Melanocyte of skin (primary cell): ENCODE data around the gene LGALS3. TPM values are rescaled to one million over a fixed set of nuclear protein-coding genes. Genes with fewer than 3 reads are reported as not detected.

ENCODE experiments used
- total RNA-seq, 2 donors: library from RNA; depleted of rRNA; stranded (reverse); fragments of >200 nt; gene quantifications; 2 replicates each; pipeline ENCODE4 v1.2.3, GENCODE V29; 2012

The LGALS3 gene
- total RNA-seq: 1,000 to 10,000 TPM in 1 of 2 donors, 100 to 1,000 TPM in 1; 856 to 1,302 TPM

GRCh38 chr14:55129086-55129427, at the start of gene LGALS3:
LGALS3 (plus strand) TSS chr14:55129252; CDS start chr14:55137374, 8,122 bp downstream.

GRCh38 chr14:55191203-55192053, 62.4 kb downstream of the LGALS3 start, which contains the start of gene DLGAP5:
DLGAP5 (minus strand) TSS chr14:55191585; CDS start chr14:55189179, 2,406 bp downstream.

Other genes starting within 250 kb of the LGALS3 start
- 1 to 10 TPM; 1.7 to 2.7 TPM for gene GCH1, start 226.4 kb upstream of the LGALS3 start, total RNA-seq
- gene WDHD1, start 102.2 kb upstream of the LGALS3 start, total RNA-seq: 10 to 100 TPM in 1 of 2 donors, 1 to 10 TPM in 1; 9.6 to 21.0 TPM
- 10 to 100 TPM; 12.0 to 17.0 TPM for gene SOCS4, start 102.0 kb upstream of the LGALS3 start, total RNA-seq
- 10 to 100 TPM; 42.7 to 46.3 TPM for gene MAPK1IP1L, start 77.6 kb upstream of the LGALS3 start, total RNA-seq
- 10 to 100 TPM; 25.5 to 43.3 TPM for gene DLGAP5, start 62.3 kb downstream of the LGALS3 start, total RNA-seq
- gene FBXO34, start 142.2 kb downstream of the LGALS3 start, total RNA-seq: 10 to 100 TPM; 19.6 to 23.3 TPM